Activated CD4-positive, alpha-beta T cell treated with anti-CD3 and anti-CD28 coated beads, Interleukin-2, amount 50 U/mL, for 16 hours (primary cell): ENCODE results near the gene IFT22.
"Not testable (repeated sequence)": the region's sequence is repeated elsewhere in the genome, so short reads cannot be mapped to it uniquely, and the experiment has no call there.

ENCODE experiments used
- DNase-seq: peaks from one replicate; pipeline ENCODE4 v3.0.0-alpha.2; 2020

IFT22 gene

DNA sequence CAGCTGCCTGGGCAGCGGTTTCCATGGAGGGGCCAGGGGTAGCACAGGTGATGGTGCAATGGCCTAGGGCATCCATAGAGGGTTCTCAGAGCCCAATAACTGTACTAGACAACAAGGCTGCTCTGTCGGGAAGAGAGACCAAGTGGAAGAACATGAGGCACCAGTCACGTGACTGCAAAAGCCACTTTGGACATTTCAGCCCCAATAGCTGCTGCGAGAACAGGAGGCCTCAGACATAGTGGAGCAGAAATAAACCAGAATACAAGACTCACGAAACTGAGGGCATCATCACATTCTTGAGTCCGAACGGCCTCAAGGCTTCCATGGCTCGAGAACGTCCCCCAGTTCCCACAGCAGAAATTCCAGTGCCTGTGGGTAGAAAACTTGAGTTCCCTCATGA, 44.5 kb downstream of the IFT22 start:
- DNase-seq, result no peak

DNA sequence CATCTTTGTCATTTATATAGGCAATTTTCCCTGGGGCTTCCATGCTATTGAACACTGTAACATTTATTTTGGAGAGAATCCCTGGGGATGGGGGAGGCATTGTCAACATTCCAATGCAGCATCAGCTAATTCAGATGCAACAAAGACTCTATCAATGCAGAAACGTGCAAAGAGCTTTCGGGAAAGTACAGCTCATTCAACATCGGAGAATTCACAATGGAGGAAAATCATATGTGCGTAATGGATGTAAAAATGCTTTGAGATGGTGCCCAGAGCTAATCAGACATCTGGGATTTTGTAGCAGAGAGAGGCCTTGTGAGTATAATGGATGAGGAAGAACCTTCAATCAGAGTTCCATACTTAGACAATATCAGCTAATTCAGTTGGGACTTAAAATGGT, 48.4 kb downstream of the IFT22 start:
- no peak for DNase-seq

DNA sequence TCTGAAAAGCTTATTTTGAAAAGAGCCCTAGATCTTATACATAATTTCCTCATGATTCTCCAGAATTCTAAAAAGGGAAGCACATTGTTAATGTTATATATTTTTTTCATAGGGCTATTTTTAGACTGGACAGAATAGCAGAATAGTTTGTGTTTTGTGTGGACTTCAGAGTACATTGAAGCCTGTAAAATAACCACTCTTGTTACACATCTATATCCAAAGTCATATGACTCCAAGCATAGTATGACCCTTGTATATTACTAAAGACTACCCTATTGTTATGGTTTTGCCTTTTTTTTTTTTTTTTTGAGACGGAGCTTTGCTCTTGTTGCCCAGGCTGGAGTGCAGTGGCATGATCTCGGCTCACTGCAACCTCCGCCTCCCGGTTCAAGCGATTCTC, 50.6 kb downstream of the IFT22 start:
- DNase-seq, result no peak

DNA sequence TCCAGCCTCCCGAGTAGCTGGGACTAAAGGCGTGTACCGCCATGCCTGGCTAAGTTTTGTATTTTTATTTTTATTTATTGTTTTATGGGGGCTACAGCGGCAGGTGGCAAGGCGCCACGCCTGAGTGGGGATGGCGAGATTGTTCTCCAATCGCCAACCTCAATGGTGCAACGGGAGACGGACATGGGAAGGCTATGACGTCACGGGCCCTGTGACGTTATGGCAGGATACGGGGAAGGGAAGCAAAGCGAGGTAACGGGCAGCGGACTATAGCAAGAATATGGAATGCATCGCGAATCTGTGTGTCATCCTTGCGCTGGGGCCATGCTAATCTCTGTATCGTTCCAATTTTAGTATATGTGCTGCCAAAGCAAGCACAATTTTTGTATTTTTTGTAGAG, 51.9 kb downstream of the IFT22 start:
- DNase-seq, result no peak

DNA sequence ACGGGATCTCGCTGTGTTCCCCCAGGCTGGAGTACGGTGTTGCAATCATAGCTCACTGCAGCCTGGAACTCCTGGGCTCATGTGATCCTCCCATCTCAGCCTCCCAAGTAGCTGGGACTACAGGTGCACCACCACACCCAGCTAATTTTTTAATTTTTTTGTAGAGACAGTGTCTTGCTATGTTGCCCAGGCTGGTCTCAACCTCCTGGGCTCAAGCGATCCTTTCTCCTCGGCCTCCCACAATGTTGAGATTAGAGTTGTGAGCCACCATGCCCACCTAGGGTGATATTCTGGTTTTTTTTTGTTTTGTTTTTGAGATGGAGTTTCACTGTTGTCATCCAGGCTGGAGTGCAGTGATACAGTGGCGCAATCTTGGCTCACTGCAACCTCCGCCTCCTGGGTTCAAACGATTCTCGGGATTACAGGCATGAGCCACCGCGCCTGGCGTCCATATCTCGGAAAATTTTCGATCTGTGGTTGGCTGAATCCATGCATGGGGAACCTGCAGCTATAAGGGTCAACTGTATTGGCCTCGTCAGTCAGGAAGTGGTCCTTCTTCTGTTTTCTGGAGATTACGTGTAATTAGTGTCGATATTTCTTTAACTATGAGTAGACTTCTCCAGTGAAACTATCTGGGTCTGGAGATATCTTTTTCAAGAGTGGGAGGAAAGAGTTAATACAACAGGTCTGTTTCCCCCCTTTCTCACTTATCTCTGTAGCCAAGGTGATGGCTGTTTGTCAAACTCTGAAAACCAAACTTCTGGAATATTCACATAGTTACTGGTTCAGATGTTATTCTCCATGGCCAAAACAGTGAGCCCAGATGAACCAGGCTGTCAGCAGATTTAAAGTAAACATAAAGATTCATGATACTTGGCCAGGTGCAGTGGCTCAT, 55.7 kb downstream of the IFT22 start:
- DNase-seq, result no peak

DNA sequence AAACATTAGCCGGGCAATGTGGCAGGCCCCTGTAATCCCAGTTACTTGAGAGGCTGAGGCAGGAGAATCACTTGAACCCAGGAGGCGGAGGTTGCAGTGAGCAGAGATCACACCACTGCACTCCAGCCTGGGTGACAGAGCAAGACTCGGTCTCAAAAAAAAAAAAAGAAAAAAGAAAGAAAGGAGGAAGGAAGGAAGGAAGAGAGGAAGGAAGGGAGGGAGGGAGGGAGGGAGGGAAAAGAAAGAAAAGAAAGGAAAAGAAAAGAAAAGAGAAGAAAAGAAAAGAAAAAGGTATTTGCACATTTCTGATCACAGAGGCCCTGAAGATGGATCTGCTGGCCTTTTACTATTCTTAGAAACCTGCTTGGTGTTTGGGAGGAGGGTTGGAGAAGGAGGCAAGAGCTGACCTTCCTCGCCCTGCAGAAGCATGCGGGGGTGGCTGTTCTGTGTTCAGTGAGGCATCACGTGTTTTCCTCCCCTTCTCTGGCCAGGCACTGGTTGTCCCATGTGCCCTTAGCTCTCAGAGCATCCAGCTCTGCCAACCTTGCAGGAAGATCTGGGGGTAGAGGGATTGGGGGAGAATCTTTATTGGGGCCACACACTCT, 57.4 kb downstream of the IFT22 start:
- not testable (repeated sequence) for DNase-seq
